ENCODE data around the gene RRAGC.
"Not testable (repeated sequence)": the region's sequence is repeated elsewhere in the genome, so short reads cannot be mapped to it uniquely, and the experiment has no call there.

RRAGC gene

GRCh38 chr1:38817267-38818174, 42.1 kb downstream of the RRAGC start:
- no peak for DNase-seq (ENCODE audit: low spot score)

DNA sequence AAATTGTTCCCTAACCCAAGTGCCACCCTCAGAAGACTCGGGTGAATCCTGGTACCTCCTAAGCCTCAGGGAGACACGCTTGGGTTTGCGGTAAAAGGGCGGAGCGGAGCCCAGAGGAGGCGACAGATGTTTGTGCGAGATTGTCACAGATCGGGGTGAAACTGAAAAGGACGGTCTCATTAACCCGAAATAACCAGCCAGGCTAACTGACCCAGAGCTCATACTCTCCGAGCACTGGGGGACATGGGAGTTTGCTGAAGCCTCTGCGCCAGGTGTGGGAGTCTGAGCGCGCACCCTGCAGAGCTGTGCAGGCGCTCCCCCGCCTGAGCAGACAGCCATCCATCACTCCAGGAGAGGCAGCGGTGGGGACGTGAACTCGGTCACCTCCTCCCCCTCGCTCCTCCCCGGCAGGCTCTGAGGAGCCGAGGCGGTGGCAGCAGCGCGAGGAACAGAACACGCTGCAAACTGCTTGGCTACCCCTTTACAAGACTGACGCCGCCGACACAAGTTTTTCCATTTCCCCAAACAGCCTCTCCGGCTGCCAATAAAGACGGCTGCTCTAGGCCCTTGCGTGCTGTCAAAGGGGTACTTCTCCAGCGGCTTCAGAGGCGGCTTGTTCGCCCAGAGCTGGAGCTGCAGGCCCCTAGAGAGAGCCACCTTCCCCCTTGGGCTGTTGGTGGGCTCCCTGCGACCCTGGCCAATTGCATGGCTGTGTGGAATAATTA, 43.5 kb downstream of the RRAGC start:
- no peak for DNase-seq (ENCODE audit: low spot score)

- DNase-seq (ENCODE audit: low spot score): no peak
Observed at GRCh38 chr1:38814984-38815464, 44.5 kb downstream of the RRAGC start.

- DNase-seq (ENCODE audit: low spot score): no peak
Observed at GRCh38 chr1:38814444-38814983, 45.1 kb downstream of the RRAGC start.

- DNase-seq (ENCODE audit: low spot score): no peak
Observed at GRCh38 chr1:38812981-38813380, 46.6 kb downstream of the RRAGC start.

DNA sequence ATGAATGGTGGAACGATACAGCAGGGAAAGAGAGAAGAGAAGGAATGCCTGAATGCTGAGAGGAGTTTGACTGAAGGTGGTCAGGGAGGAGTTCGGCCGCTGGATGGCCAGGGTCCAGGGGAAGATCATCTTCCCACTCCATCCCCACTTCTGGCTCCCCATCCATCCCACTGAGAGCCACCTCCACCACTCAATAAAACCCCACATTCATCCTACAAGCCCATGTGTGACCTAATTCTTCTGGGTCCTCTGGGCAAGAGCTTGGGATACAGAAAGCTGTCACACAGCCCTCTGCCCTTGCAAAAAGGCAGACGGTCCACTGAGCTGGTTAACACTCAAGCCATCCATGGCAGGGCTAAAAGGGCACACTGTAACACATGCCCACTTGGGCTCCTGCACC, 48.1 kb downstream of the RRAGC start:
- DNase-seq (ENCODE audit: low spot score): not testable (repeated sequence)

DNA sequence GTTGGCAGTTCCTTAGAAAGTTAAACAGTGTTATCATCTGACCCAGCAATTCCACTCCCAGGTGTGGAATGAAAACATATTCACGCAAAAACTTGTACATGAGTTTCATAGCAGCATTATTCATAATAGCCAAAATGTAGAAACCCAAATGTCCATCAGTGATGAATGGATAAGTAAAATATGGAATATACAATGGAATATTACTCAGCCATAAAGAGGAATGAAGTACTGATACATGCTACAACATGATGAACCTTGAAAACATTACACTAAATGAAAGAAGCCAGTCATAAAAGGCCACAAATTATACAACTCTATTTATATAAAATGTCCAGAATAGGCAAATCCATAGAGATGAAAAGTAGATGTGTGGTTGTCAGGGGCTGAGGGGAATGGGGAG, 53.5 kb downstream of the RRAGC start:
- no peak for DNase-seq (ENCODE audit: low spot score)

- DNase-seq (ENCODE audit: low spot score): no peak
Observed at GRCh38 chr1:38805036-38805435, 54.5 kb downstream of the RRAGC start.

DNA sequence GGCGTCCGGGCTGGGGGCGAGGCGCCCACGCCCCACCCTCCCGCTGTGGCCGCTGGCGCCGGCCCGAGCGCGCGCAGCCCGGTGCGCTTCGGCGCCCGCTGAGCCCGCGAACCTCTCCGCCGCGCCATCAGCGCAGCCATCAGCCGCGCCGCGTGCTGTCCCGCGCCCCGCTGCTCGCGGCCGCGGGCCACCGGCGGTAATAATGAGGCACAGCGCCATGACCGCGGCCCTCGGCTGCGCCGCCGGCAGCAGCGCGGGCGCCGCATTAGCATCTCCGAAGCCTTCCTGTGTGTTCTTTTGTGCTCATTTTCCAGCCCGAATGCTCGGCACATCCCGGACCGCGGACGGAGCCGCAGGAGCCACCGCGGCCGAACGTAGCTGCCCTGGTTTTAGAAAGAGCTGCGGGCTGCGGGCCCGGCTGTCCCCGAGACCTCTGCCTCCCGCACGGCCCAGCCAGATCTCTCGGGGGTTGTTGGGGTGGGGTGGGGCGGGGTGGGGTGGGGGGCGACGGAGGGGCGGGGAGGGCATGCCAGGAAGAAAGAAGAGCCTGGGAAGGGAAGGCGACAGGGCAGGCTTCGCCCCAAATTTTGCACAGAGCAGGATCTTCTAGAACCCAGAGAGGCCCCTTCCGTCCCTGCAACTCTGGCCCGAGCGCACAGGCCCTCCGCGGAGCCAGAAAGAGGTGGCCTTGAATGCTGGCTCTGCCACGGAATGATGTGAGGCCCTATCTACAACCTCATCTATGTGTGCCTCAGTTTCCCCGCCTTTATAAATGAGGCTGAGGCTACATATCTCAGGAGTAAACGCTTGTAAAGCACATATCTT, 55.3 kb downstream of the RRAGC start:
- no peak for DNase-seq (ENCODE audit: low spot score)

GRCh38 chr1:38803647-38804046, 55.9 kb downstream of the RRAGC start:
- DNase-seq (ENCODE audit: low spot score): no peak

DNA sequence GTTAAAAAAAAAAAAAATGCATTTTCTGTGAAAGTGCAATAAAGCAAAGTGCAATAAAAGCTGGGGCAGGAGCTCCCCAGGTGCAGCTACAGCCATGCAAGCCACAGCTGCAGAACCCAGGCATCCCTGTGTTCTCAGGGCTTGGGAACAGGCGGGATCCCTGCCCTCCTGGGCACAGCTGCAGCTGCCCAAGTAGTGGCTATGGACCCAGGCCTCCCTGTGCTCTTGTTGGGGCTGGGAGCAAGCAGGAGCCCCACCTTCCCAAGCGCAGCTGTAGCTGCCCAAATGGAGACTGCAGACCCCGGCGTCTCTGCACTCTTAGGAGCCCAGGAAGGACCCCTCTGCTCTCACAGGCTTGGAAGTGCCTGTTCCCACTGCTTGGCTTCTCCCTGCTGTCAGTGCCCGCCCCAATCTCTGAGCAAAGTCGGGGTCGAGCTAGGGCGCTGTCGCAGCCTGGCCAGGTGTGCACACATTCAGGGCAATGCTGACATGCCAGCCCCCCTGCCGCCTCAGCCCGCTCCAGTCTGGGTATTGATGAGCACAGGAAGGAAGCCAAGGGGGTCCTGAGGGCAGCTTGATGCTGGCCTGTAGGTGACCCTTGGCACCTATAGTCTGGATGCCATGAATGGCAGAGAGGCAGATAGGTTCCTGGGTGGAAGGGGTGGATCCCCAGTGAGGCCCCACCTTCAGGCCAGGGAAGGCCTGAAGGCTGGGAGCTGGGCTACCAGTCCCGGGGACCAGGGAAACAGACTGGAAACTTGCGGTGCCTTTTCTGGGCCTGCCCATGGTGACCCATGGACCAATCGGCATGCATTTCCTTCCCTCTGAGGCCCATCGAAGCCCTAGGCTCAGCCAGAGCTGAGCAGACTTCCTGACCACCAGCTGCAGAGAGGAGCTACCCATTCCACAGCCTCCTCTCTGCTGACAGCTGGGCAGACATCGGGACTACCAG, 58.6 kb downstream of the RRAGC start:
- DNase-seq (ENCODE audit: low spot score): no peak

DNA sequence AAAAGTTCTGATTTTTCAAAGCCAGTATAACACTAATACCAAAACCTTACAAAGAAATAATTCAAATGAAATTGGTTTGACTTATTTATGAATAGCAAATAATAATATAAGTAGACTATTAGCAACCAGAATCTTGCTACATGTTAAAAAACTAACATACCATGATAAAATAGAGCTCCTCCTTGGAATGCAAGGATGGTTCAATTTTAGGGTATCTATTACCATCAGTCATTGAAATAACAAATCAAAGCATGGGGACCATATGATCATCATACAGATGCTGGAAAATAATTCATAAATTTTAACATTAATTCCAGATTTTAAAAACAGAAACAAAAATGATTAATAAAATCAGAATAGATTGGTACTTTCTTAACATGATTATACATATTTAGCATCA, 66.3 kb downstream of the RRAGC start:
- no peak for DNase-seq (ENCODE audit: low spot score)

DNA sequence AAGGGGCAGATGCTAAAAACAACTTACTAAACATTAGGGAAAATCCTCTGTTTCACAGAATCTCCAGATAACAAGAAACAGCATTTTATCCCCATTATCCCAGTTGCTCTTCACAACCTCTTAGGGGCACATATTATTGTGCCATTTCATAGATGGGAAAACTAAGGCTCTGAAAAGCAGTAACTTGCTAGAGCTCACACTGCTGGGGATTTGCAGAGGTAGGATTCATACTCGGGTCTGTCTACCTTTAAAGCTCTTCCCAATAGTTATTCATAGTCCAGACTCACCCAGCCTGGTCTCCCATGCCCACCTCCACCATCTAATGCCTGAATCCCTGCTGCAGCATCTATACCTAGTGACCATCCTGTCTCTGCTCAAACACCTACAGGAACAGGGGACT, 67.7 kb downstream of the RRAGC start:
- no peak for DNase-seq (ENCODE audit: low spot score)

GRCh38 chr1:38791164-38791515, 68.4 kb downstream of the RRAGC start:
- no peak for DNase-seq (ENCODE audit: low spot score)

DNA sequence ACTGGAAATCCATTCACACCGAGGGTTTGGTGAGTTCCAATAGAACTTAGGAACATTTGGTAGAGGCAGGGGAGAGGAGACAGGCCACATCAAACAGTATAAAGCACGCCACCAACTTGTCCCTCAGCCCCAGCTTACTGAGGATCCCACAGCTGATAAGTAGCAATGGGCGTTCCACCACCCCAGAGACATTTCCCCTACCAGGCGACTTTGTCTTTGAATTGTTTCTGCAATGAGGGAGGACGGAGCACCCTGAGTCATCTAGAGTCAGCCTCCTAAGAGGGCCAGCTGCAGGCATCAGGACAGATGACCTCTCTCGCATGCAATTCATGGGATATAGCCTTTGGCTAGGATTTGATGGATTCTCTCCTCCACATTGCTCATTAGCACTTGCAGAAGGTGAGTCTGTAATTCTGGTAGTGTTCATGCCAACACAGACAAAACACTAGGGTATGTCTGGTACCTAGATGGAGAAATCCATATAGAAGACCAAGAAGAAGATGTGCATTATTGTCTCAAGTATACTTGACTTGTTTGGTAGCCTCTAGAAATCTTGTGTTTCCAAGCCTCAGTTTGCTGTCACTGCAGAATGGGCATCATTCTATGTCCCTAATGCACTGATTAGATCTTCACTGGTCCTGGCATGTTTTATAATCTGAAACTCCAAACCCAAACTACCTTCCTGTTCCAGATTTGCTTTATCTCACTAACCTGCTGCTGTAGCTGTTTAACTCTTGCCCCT, 69.0 kb downstream of the RRAGC start:
- DNase-seq (ENCODE audit: low spot score): no peak

DNA sequence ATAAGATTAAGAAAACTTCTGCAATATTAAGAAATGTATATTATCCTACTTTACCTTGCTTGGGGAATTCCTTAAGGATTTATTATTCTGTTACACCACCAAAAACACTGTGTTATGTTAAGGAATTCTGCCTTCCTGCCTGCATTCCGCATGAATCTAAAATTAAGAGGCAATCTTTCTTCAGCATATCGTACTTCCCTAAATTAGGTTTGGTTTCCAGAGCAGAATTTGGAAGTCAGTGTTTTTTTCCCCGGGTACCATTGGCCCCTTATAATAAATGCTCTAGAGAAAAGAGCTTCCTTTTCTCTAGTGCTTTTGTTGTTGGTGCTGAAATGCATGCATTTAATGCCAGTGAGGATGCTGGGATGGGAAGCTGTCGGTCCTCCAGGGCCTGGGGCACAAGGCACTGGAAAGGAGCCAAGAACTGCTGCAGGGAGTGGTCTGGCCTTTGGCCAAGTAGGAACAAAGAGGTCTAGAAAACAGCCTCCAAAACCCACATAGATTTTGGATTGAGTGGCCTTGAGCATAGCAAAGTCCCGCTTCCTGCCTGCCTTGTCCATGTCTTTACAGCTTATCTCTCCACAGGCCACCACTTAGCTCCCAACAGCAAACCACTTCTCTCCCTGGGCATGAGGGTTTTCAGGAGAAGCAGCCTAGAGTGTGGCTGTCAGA, 69.9 kb downstream of the RRAGC start:
- DNase-seq (ENCODE audit: low spot score): no peak

- DNase-seq (ENCODE audit: low spot score): no peak
Observed at GRCh38 chr1:38788341-38789336, 70.9 kb downstream of the RRAGC start.

All from left forelimb (tissue), 1 donor.